H1 (cell line): Measurements from ENCODE around the gene NECAP2. TPM values are rescaled to one million over a fixed set of nuclear protein-coding genes. Genes with fewer than 3 reads are reported as not detected.

ENCODE experiments used
- CTCF ChIA-PET: fragments of 300-600 bp; sonication (Branson Sonifier 250); formaldehyde crosslinking; loops from one replicate; lab custom pipeline; 2021; ENCODE audit not compliant: partially characterized antibody; lab: Charles Lee
- POLR2A ChIA-PET: fragments of 300-600 bp; sonication (Branson Sonifier 250); formaldehyde crosslinking; loops from one replicate; lab custom pipeline; 2021; ENCODE audit warnings: inconsistent platforms; ENCODE audit not compliant: partially characterized antibody; lab: Charles Lee
- DNase-seq, 2 experiments: peaks; one replicate each; pipeline versions ENCODE4 v3.0.0 to v3.0.0-alpha.2; 2010 to 2022; ENCODE audit warnings: low spot score in 2 of 2, low read depth in 1 of 2, mixed read lengths in 1 of 2
- FAIRE-seq: peaks from 2 replicates; lab custom pipeline; 2011; peaks lifted over from hg19 to GRCh38; lab: Jason Lieb, UNC
- H2AFZ ChIP-seq: 2 replicates; pipeline ENCODE4 v1.8.1; 2012; ENCODE audit warnings: low read length, inconsistent platforms
- H2AK5ac ChIP-seq: 2 replicates; pipeline ENCODE4 v1.6.1; 2013; ENCODE audit warnings: low read depth, low read length
- H2BK120ac ChIP-seq: replicated peaks from 2 replicates; pipeline ENCODE3; 2013; ENCODE audit warnings: low read depth, low read length, inconsistent platforms
- H2BK12ac ChIP-seq: 2 replicates; pipeline ENCODE4 v1.6.1; 2013; ENCODE audit warnings: low read depth, low read length
- H2BK15ac ChIP-seq: 2 replicates; pipeline ENCODE4 v1.6.1; 2013; ENCODE audit warnings: low read length
- H2BK20ac ChIP-seq: 2 replicates; pipeline ENCODE4 v1.6.1; 2013; ENCODE audit warnings: low read length
- H2BK5ac ChIP-seq: 2 replicates; pipeline ENCODE4 v1.6.1; 2013; ENCODE audit warnings: low read depth, low read length
- H3K14ac ChIP-seq: 2 replicates; pipeline ENCODE4 v1.6.1; 2013; ENCODE audit warnings: inconsistent platforms; ENCODE audit not compliant: insufficient read length
- H3K18ac ChIP-seq: 2 replicates; pipeline ENCODE4 v1.6.1; 2013; ENCODE audit warnings: low read length; ENCODE audit errors: extremely low read depth
- H3K23ac ChIP-seq: 2 replicates; pipeline ENCODE4 v1.6.1; 2013; ENCODE audit warnings: inconsistent platforms; ENCODE audit not compliant: insufficient read length
- H3K23me2 ChIP-seq: 2 replicates; pipeline ENCODE4 v1.6.1; 2013; ENCODE audit warnings: low read depth, low read length
- H3K27ac ChIP-seq: 2 replicates; pipeline ENCODE4 v1.6.1; 2011; ENCODE audit warnings: low read depth, low read length, inconsistent platforms
- H3K27me3 ChIP-seq, 4 experiments: replicated peaks in 1 of 4; 1 replicate in 1 of 4; 2 replicates in 3 of 4; pipeline versions ENCODE4 v1.6.1 to v1.8.1; 2011 to 2013; ENCODE audit warnings: low read length in 3 of 4, mild to moderate bottlenecking in 3 of 4, inconsistent platforms in 2 of 4, mixed read lengths in 2 of 4, moderate library complexity in 1 of 4; ENCODE audit not compliant: control insufficient read depth in 3 of 4, insufficient read depth in 3 of 4; ENCODE audit errors: extremely low read depth in 1 of 4
- H3K36me3 ChIP-seq, 4 experiments: 2 replicates each; pipeline versions ENCODE4 v1.6.1 to v1.8.1; 2011 to 2013; ENCODE audit warnings: mild to moderate bottlenecking in 4 of 4, low read length in 3 of 4, moderate library complexity in 2 of 4, control low read depth in 1 of 4, inconsistent platforms in 1 of 4; ENCODE audit not compliant: insufficient read depth in 4 of 4, control insufficient read depth in 2 of 4
- H3K4ac ChIP-seq: replicated peaks from 2 replicates; pipeline ENCODE3; 2013; ENCODE audit warnings: low read length, low read depth, mixed read lengths, inconsistent platforms; ENCODE audit not compliant: insufficient read length
- H3K4me1 ChIP-seq, 4 experiments: replicated peaks in 1 of 4; 1 replicate in 1 of 4; 2 replicates in 3 of 4; pipeline versions ENCODE4 v1.6.1 to v1.8.1; 2011 to 2013; ENCODE audit warnings: low read length in 3 of 4, inconsistent platforms in 2 of 4, mixed read lengths in 1 of 4; ENCODE audit not compliant: insufficient read depth in 4 of 4, control insufficient read depth in 3 of 4
- H3K4me2 ChIP-seq, 2 experiments: 2 replicates each; pipeline versions ENCODE4 v1.6.1 to v1.8.1; 2011 to 2013; ENCODE audit warnings: low read depth in 2 of 2, low read length in 2 of 2, control low read depth in 1 of 2, inconsistent platforms in 1 of 2, mild to moderate bottlenecking in 1 of 2; ENCODE audit not compliant: insufficient read depth in 1 of 2
- H3K4me3 ChIP-seq, 4 experiments: fragments of 200-600, 300-600 bp in 1 of 4; sonication (generic), shearing (Covaris generic), sonication (Bioruptor Twin) in 1 of 4; 2 replicates each; pipeline versions ENCODE4 v1.5.1 to v1.8.1; 2011 to 2016; ENCODE audit warnings: low read length in 4 of 4, low read depth in 3 of 4, control low read depth in 2 of 4, inconsistent platforms in 2 of 4, mild to moderate bottlenecking in 2 of 4, mixed read lengths in 1 of 4, moderate library complexity in 1 of 4; ENCODE audit not compliant: insufficient read depth in 2 of 4; ENCODE audit errors: extremely low read depth in 1 of 4
- H3K56ac ChIP-seq: replicated peaks from 2 replicates; pipeline ENCODE3; 2013; ENCODE audit warnings: low read depth, mild to moderate bottlenecking, mixed read lengths, low read length, inconsistent platforms; ENCODE audit not compliant: insufficient read length
- H3K79me1 ChIP-seq: 2 replicates; pipeline ENCODE4 v1.6.1; 2013; ENCODE audit warnings: low read depth, low read length, control low read depth
- H3K79me2 ChIP-seq, 2 experiments: 2 replicates each; pipeline versions ENCODE4 v1.6.1 to v1.8.1; 2012 to 2013; ENCODE audit warnings: low read length in 2 of 2, mild to moderate bottlenecking in 2 of 2, inconsistent platforms in 1 of 2; ENCODE audit not compliant: insufficient read depth in 2 of 2, control insufficient read depth in 1 of 2
- H3K9ac ChIP-seq, 4 experiments: replicated peaks in 1 of 4; 1 replicate in 1 of 4; 2 replicates in 3 of 4; pipeline versions ENCODE4 v1.6.1 to v1.8.1; 2011 to 2013; ENCODE audit warnings: low read depth in 3 of 4, low read length in 3 of 4, control low read depth in 2 of 4, mild to moderate bottlenecking in 2 of 4, moderate library complexity in 2 of 4, inconsistent platforms in 1 of 4; ENCODE audit errors: extremely low read depth in 1 of 4
- H3K9me3 ChIP-seq, 2 experiments: 2 replicates each; pipeline versions ENCODE4 v1.6.1 to v1.8.1; 2012 to 2013; ENCODE audit warnings: mild to moderate bottlenecking in 2 of 2, moderate library complexity in 2 of 2, control low read depth in 1 of 2, inconsistent platforms in 1 of 2, low read depth in 1 of 2, low read length in 1 of 2, mixed read lengths in 1 of 2; ENCODE audit not compliant: insufficient read depth in 2 of 2
- H4K20me1 ChIP-seq, 2 experiments: replicated peaks in 1 of 2; 2 replicates each; pipeline versions ENCODE3 to v1.8.1; 2011 to 2013; ENCODE audit warnings: inconsistent platforms in 2 of 2, low read length in 2 of 2, mild to moderate bottlenecking in 1 of 2; ENCODE audit not compliant: insufficient read depth in 2 of 2, control insufficient read depth in 1 of 2
- H4K5ac ChIP-seq: 2 replicates; pipeline ENCODE4 v1.6.1; 2013; ENCODE audit warnings: low read length, low read depth, mixed read lengths, inconsistent platforms; ENCODE audit not compliant: insufficient read length
- H4K8ac ChIP-seq: 2 replicates; pipeline ENCODE4 v1.8.0; 2013; ENCODE audit warnings: mild to moderate bottlenecking, moderate library complexity, low read length, inconsistent platforms; ENCODE audit not compliant: insufficient read depth; ENCODE audit errors: extremely low read depth
- H4K91ac ChIP-seq: replicated peaks from 2 replicates; pipeline ENCODE3; 2013; ENCODE audit warnings: low read length, mixed read lengths, inconsistent platforms; ENCODE audit not compliant: insufficient read length
- CBX5 ChIP-seq: fragments of 300-800, 300-1000 bp; sonication (generic); IDR thresholded peaks from 2 replicates; pipeline ENCODE4 v1.7.1; 2016; ENCODE audit warnings: antibody characterized with exemption, low read length, low read depth
- CTBP2 ChIP-seq: IDR thresholded peaks from 2 replicates; pipeline ENCODE4 v1.7.0; 2011; ENCODE audit warnings: borderline replicate concordance, mild to moderate bottlenecking, moderate library complexity, mixed read lengths, low read length; ENCODE audit not compliant: insufficient read depth, insufficient read length
- E2F6 ChIP-seq: IDR thresholded peaks from 2 replicates; pipeline ENCODE4 v1.6.1; 2012; ENCODE audit warnings: inconsistent platforms
- HDAC2 ChIP-seq, 2 experiments: fragments of 300-600 bp in 1 of 2; sonication (generic) in 1 of 2; IDR thresholded peaks; 2 replicates each; pipeline ENCODE4 v1.6.1; 2011 to 2012; ENCODE audit warnings: low read depth in 2 of 2, low read length in 2 of 2, mild to moderate bottlenecking in 2 of 2, moderate library complexity in 2 of 2, borderline replicate concordance in 1 of 2, inconsistent platforms in 1 of 2
- JUN ChIP-seq: IDR thresholded peaks from 2 replicates; pipeline ENCODE4 v1.6.1; 2011; ENCODE audit warnings: low read depth, mild to moderate bottlenecking, improper control_type of control experiment, low read length
- NANOG ChIP-seq: IDR thresholded peaks from 2 replicates; pipeline ENCODE4 v1.6.1; 2011; ENCODE audit warnings: low read length, low read depth, mild to moderate bottlenecking, inconsistent platforms; ENCODE audit not compliant: insufficient read depth, poor library complexity, severe bottlenecking
- RAD21 ChIP-seq, 2 experiments: IDR thresholded peaks in 1 of 2; conservative IDR thresholded peaks in 1 of 2; 2 replicates each; pipeline ENCODE4 v1.6.1; 2011; ENCODE audit warnings: low read depth in 2 of 2, low read length in 2 of 2, improper control_type of control experiment in 1 of 2, inconsistent platforms in 1 of 2, mild to moderate bottlenecking in 1 of 2, moderate library complexity in 1 of 2
- RFX5 ChIP-seq: IDR thresholded peaks from 2 replicates; pipeline ENCODE4 v1.6.1; 2011; ENCODE audit warnings: low read depth, low read length, improper control_type of control experiment, borderline replicate concordance
- TAF7 ChIP-seq: optimal IDR thresholded peaks from 2 replicates; pipeline ENCODE3; 2011; ENCODE audit warnings: low read depth, mild to moderate bottlenecking, inconsistent platforms, low read length, moderate library complexity, borderline replicate concordance
- TCF12 ChIP-seq: IDR thresholded peaks from 2 replicates; pipeline ENCODE4 v1.6.1; 2011; ENCODE audit warnings: low read depth, mild to moderate bottlenecking, low read length
- ZNF274 ChIP-seq: IDR thresholded peaks from 2 replicates; pipeline ENCODE4 v1.7.0; 2012; ENCODE audit warnings: low read length, borderline replicate concordance; ENCODE audit errors: extremely low read depth
- WGBS, 2 experiments: shearing (Covaris generic) in 1 of 2; methylation state at CpG; one replicate each; pipeline versions ENCODE4 v1.1.6 to v1.1.7; 2013 to 2015; ENCODE audit warnings: low lambda C conversion rate in 2 of 2, mixed read lengths in 2 of 2, inconsistent platforms in 1 of 2, low coverage in 1 of 2, missing lambda C conversion rate in 1 of 2; ENCODE audit not compliant: insufficient replicate concordance in 2 of 2, insufficient coverage in 1 of 2, insufficient read length in 1 of 2; ENCODE audit errors: extremely low coverage in 1 of 2, missing lambda C conversion rate in 1 of 2; 5-methylcytosine and 5-hydroxymethylcytosine counted together
- polyA plus RNA-seq, 7 experiments: library from polyadenylated mRNA; depleted of rRNA in 3 of 7; stranded (reverse) in 5 of 7; unstranded in 2 of 7; fragments of >200 nt in 5 of 7; fragments of 200-250 nt in 2 of 7; gene quantifications; 1 replicate in 5 of 7; 2 replicates in 1 of 7; 4 replicates in 1 of 7; pipeline versions ENCODE4 v1.2.1 to v1.2.3, GENCODE V29; 2011 to 2013; ENCODE audit warnings: missing spikeins in 2 of 7, mixed read lengths in 2 of 7
- total RNA-seq: library from RNA; stranded (reverse); fragmentation: NEBNext Ultra II Directional; extraction: Animal tissue kit (Norgen Biotek cat#: 25700); gene quantifications from 2 replicates; pipeline ENCODE4 v1.2.1, GENCODE V29; 2021
- TF ChIP-seq, protein P1 (sequence below): IDR thresholded peaks from 2 replicates; pipeline ENCODE4 v1.6.1; 2012; ENCODE audit warnings: inconsistent platforms

The NECAP2 gene
- total and polyA plus RNA-seq, 2 of the 8 experiments (the other 6 are each of a cell fraction or from before 2014, with no cell fraction given): 24.4 to 29.7 TPM

DNA sequence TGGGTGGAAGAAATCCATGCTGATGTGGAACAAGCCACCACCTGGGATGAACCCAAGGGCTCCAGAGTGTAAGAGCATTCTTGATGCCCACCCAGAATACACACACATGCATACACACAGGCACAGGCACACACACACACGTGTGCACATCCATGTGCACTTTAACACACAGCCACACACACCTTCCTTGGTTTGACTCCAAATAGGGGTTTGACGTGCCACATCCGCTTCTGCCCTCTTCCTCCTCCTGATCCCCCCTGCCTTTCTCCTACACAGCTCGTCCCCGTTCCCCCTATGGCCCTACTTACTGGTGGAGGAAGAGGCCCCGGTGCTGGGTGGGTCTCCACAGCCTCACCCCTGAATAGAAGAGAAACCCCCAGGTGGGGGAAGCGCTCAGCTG is 19.3 kb upstream of the NECAP2 start:
- Histone ChIP-seq H2BK12ac (no peak overlapping the region), H3K27me3 (0 out of 7 replicates have a peak, but pooled peaks cover 0 to 2% (median 0%) of the 10 kb centered on the region in 4 experiments), H3K4me3 (no peak overlapping the region), H3K14ac (no peak overlapping the region), H3K4me2 (no peak overlapping the region), H2AK5ac (no peak overlapping the region), H3K9ac (no peak overlapping the region), H4K8ac (no peak overlapping the region; the same call in 1 of the 2 replicates), H3K23me2 (no peaks in the 10 kb centered on the region), H2AFZ (no peak overlapping the region), H2BK120ac (no peak overlapping the region), H4K20me1 (no peaks in the 10 kb centered on the region), H4K91ac (peak overlapping the region; percentile 61), H3K79me1 (no peaks in the 10 kb centered on the region), H2BK5ac (no peak overlapping the region), H3K36me3 (no peaks in the 10 kb centered on the region), H3K18ac (no peak overlapping the region), H3K4me1 (no peaks in the 10 kb centered on the region), H3K4ac (no peak overlapping the region), H3K9me3 (no peaks in the 10 kb centered on the region), H3K79me2 (no peaks in the 10 kb centered on the region), H2BK15ac (no peak overlapping the region), H4K5ac (no peak overlapping the region), H3K23ac (no peak overlapping the region), H3K56ac (no peak overlapping the region), H2BK20ac (no peak overlapping the region), H3K27ac (no peak overlapping the region)
- DNase-seq (no peak), FAIRE-seq (no peak)
- CTCF ChIA-PET: interaction anchor here (1.3 to 2.4 kb wide), 3 partner anchors 9 to 27 kb away, joined by 3 to 8 read pairs (median 4); no protein-coding TSS in a partner anchor
- POLR2A ChIA-PET: no interaction called here
- 85% methylated on average over 4 of the region's 7 CpGs; no CpG with 5 or more reads in 1 of the 2 experiments for WGBS, 2 experiments
- TF ChIP-seq CTBP2: no peak
- no peak for TF ChIP-seq RFX5
- no peak for TF ChIP-seq E2F6
- no peak for TF ChIP-seq NANOG
- no peak for TF ChIP-seq ZNF274
- TF ChIP-seq JUN: no peak
- no peak for TF ChIP-seq TCF12
- no peak for TF ChIP-seq RAD21 (IDR thresholded peaks at IDR 0.05 in 1 of 2, conservative IDR thresholded peaks at IDR 0.05 in 1 of 2; ENCODE audit: low read depth in 2 of 2, low read length in 2 of 2)
- TF ChIP-seq, protein P1, sequence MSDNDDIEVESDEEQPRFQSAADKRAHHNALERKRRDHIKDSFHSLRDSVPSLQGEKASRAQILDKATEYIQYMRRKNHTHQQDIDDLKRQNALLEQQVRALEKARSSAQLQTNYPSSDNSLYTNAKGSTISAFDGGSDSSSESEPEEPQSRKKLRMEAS: no peak
- no peak for TF ChIP-seq HDAC2 (IDR thresholded peaks at IDR 0.05; ENCODE audit: borderline replicate concordance in 1 of 2, low read depth in 2 of 2, low read length in 2 of 2)
- TF ChIP-seq TAF7: no peak
- TF ChIP-seq CBX5: no peak
